ENCODE results near the gene BPNT1. TPM values are rescaled to one million over a fixed set of nuclear protein-coding genes. Genes with fewer than 3 reads are reported as not detected.
"Not testable (repeated sequence)": the region's sequence is repeated elsewhere in the genome, so short reads cannot be mapped to it uniquely, and the experiment has no call there.

BPNT1 gene
- total RNA-seq, 1 donor from 2014 or later, result 26.5 TPM

- H3K27ac ChIP-seq, result peak within 1 kb of the TSS; percentile 79
- peaks cover 25% of the 10 kb centered on the region for H3K4me1 ChIP-seq
- H3K4me3 ChIP-seq, result peak within 1 kb of the TSS; percentile 82 to 89
- H3K9me3 ChIP-seq, result no peaks in the 10 kb centered on the region
- peak in 1 of 2 donors; percentile 12 for TF ChIP-seq POLR2A (IDR thresholded peaks at IDR 0.05)
- TF ChIP-seq CTCF (IDR thresholded peaks at IDR 0.05), result no peak
- peak in 1 of 2 donors; percentile 81 for TF ChIP-seq POLR2AphosphoS5 (IDR thresholded peaks at IDR 0.05; ENCODE audit: insufficient read depth in 1 of 2, low read depth in 1 of 2)
- peak in 1 of 2 donors; percentile 87 for DNase-seq (ENCODE audit: extremely low spot score in 2 of 2)
- intact Hi-C loops (cut with DNase I), result loop anchor here (5.0 kb wide), 1 partner anchor 47 kb away; the partner anchor contains the start of gene EPRS1
- no peaks in the 10 kb centered on the region for H3K27me3 ChIP-seq
- peaks cover 0 to 16% of the 10 kb centered on the region in 2 donors for H3K36me3 ChIP-seq
Measured at GRCh38 chr1:220094016-220094911, 4.7 kb upstream of the BPNT1 start, which contains the start of gene IARS2. TSS of gene IARS2 (plus strand) at chr1:220094132. CDS start at chr1:220094217, 85 bp downstream.

GRCh38 chr1:220093361-220094015 lies 3.9 kb upstream of the BPNT1 start:
- peak overlapping the region; percentile 41 for H3K27ac ChIP-seq
- H3K36me3 ChIP-seq, result peaks cover 0 to 16% of the 10 kb centered on the region in 2 donors
- no peak for DNase-seq (ENCODE audit: extremely low spot score in 2 of 2)
- H3K4me3 ChIP-seq, result peak overlapping the region; percentile 82 to 89
- intact Hi-C loops (cut with DNase I), result loop anchor here (5.0 kb wide), 1 partner anchor 46 kb away; the partner anchor contains the start of gene EPRS1
- H3K27me3 ChIP-seq, result no peaks in the 10 kb centered on the region
- H3K4me1 ChIP-seq, result peaks cover 25% of the 10 kb centered on the region
- H3K9me3 ChIP-seq, result no peaks in the 10 kb centered on the region
- TF ChIP-seq POLR2AphosphoS5 (IDR thresholded peaks at IDR 0.05; ENCODE audit: insufficient read depth in 1 of 2, low read depth in 1 of 2), result peak in 1 of 2 donors; percentile 31
- TF ChIP-seq CTCF (IDR thresholded peaks at IDR 0.05), result no peak

GRCh38 chr1:220092694-220093093 lies 3.1 kb upstream of the BPNT1 start:
- H3K4me3 ChIP-seq, result no peak overlapping the region
- no peak overlapping the region for H3K27ac ChIP-seq
- intact Hi-C loops (cut with DNase I), result loop anchor here (5.0 kb wide), 1 partner anchor 45 kb away; the partner anchor contains the start of gene EPRS1
- no peak for DNase-seq (ENCODE audit: extremely low spot score in 2 of 2)
- H3K27me3 ChIP-seq, result no peaks in the 10 kb centered on the region
- peaks cover 25% of the 10 kb centered on the region for H3K4me1 ChIP-seq
- H3K36me3 ChIP-seq, result peaks cover 0 to 14% of the 10 kb centered on the region in 2 donors
- TF ChIP-seq CTCF (IDR thresholded peaks at IDR 0.05), result no peak
- no peak for TF ChIP-seq POLR2AphosphoS5 (IDR thresholded peaks at IDR 0.05; ENCODE audit: insufficient read depth in 1 of 2, low read depth in 1 of 2)
- no peak for TF ChIP-seq POLR2A (IDR thresholded peaks at IDR 0.05)
- H3K9me3 ChIP-seq, result no peaks in the 10 kb centered on the region

- H3K27me3 ChIP-seq; DNase-seq (ENCODE audit: extremely low spot score in 2 of 2); H3K36me3 ChIP-seq; H3K27ac ChIP-seq; H3K9me3 ChIP-seq; H3K4me1 ChIP-seq; H3K4me3 ChIP-seq; intact Hi-C loops (cut with DNase I): not testable (repeated sequence)
Measured at GRCh38 chr1:220086261-220086686, 3.3 kb downstream of the BPNT1 start.

GRCh38 chr1:220084460-220084859 lies 5.1 kb downstream of the BPNT1 start:
- H3K9me3 ChIP-seq, result no peaks in the 10 kb centered on the region
- no peak overlapping the region for H3K27ac ChIP-seq
- TF ChIP-seq CTCF (IDR thresholded peaks at IDR 0.05), result no peak
- TF ChIP-seq POLR2AphosphoS5 (IDR thresholded peaks at IDR 0.05; ENCODE audit: insufficient read depth in 1 of 2, low read depth in 1 of 2), result no peak
- no peak for TF ChIP-seq POLR2A (IDR thresholded peaks at IDR 0.05)
- intact Hi-C loops (cut with DNase I), result no loop called here
- no peaks in the 10 kb centered on the region for H3K36me3 ChIP-seq
- no peak overlapping the region for H3K4me3 ChIP-seq
- no peaks in the 10 kb centered on the region for H3K4me1 ChIP-seq
- no peaks in the 10 kb centered on the region for H3K27me3 ChIP-seq
- no peak for DNase-seq (ENCODE audit: extremely low spot score in 2 of 2)
